K562 (cell line): Measurements from ENCODE around the gene RNASE7. TPM values are rescaled to one million over a fixed set of nuclear protein-coding genes. Genes with fewer than 3 reads are reported as not detected.

Experiments
- ATAC-seq: fragments of 200-7000 bp; cut with Tn5 transposase; 3 replicates; pipeline ENCODE4 v1.9.1; 2020; ENCODE audit warnings: moderate library complexity
- BruUV-seq: library from RNA; stranded (reverse); fragments of 400-500 nt; replicated peaks from 2 replicates; lab custom pipeline; 2021; lab: Mats Ljungman, UMichigan
- CTCF ChIA-PET: fragments of 300-600 bp; formaldehyde crosslinking; extraction: SDS; loops from one replicate; lab custom pipeline; 2021; ENCODE audit warnings: low intra/inter-chr PET ratio; lab: Yijun Ruan, JAX
- POLR2A ChIA-PET: fragments of 300-600, 350-650 bp; sonication (Branson Sonifier 250); formaldehyde crosslinking; extraction: SDS; loops from one replicate; lab custom pipeline; 2021; ENCODE audit warnings: antibody characterized with exemption, inconsistent platforms; lab: Yijun Ruan, JAX
- DNase-seq, 4 experiments: peaks; one replicate each; pipeline versions ENCODE4 v3.0.0 to v3.0.0-alpha.2; 2011 to 2018; ENCODE audit warnings: low spot score in 3 of 4, mixed read lengths in 3 of 4; ENCODE audit errors: extremely low read depth in 1 of 4
- FAIRE-seq: peaks from 2 replicates; lab custom pipeline; 2011; peaks lifted over from hg19 to GRCh38; lab: Jason Lieb, UNC
- H2AFZ ChIP-seq: 2 replicates; pipeline ENCODE4 v1.6.0; 2011; ENCODE audit warnings: low read depth, low read length, control low read depth, inconsistent platforms
- H3K27ac ChIP-seq: fragments of 200-600 bp; 3 replicates; pipeline ENCODE4 v1.8.0; 2011; ENCODE audit warnings: low read depth, mild to moderate bottlenecking, control low read depth, inconsistent platforms, low read length, moderate library complexity, mixed read lengths; ENCODE audit errors: extremely low read depth
- H3K27me3 ChIP-seq, 2 experiments: fragments of 300-600 bp in 1 of 2; 2 replicates in 1 of 2; 3 replicates in 1 of 2; pipeline versions ENCODE4 v1.6.0 to v1.8.0; 2011; ENCODE audit warnings: inconsistent platforms in 2 of 2, low read length in 2 of 2, mild to moderate bottlenecking in 1 of 2, mixed read lengths in 1 of 2, moderate library complexity in 1 of 2; ENCODE audit not compliant: control insufficient read depth in 2 of 2, insufficient read depth in 2 of 2
- H3K36me3 ChIP-seq: fragments of 300-600 bp; 3 replicates; pipeline ENCODE4 v1.8.0; 2011; ENCODE audit warnings: mild to moderate bottlenecking, low read length, inconsistent platforms; ENCODE audit not compliant: control insufficient read depth, insufficient read depth
- H3K4me1 ChIP-seq, 2 experiments: fragments of 200-600 bp in 1 of 2; replicated peaks in 1 of 2; 2 replicates in 1 of 2; 3 replicates in 1 of 2; pipeline versions ENCODE4 v1.5.1 to v1.8.0; 2011; ENCODE audit warnings: inconsistent platforms in 2 of 2, low read length in 2 of 2, mild to moderate bottlenecking in 1 of 2, mixed read lengths in 1 of 2, moderate library complexity in 1 of 2; ENCODE audit not compliant: control insufficient read depth in 2 of 2, insufficient read depth in 2 of 2
- H3K4me2 ChIP-seq: 2 replicates; pipeline ENCODE4 v1.6.1; 2011; ENCODE audit warnings: low read length, control low read depth, inconsistent platforms, mixed read lengths; ENCODE audit not compliant: insufficient read depth
- H3K4me3 ChIP-seq: fragments of 200-600 bp; sonication (generic), shearing (Covaris generic); 2 replicates; pipeline ENCODE4 v1.5.1; 2016; ENCODE audit warnings: control low read depth, inconsistent platforms
- H3K79me2 ChIP-seq: fragments of 200-600 bp; 3 replicates; pipeline ENCODE4 v1.8.0; 2011; ENCODE audit warnings: low read length, inconsistent platforms; ENCODE audit not compliant: control insufficient read depth, insufficient read depth
- H3K9ac ChIP-seq, 2 experiments: 2 replicates each; pipeline versions ENCODE4 v1.6.0 to v1.6.1; 2011; ENCODE audit warnings: low read depth in 2 of 2, low read length in 2 of 2, control low read depth in 1 of 2, inconsistent platforms in 1 of 2, mild to moderate bottlenecking in 1 of 2, mixed read lengths in 1 of 2; ENCODE audit not compliant: insufficient read depth in 1 of 2
- H3K9me1 ChIP-seq: one replicate; pipeline ENCODE4 v1.6.0; 2011; ENCODE audit warnings: inconsistent platforms, mild to moderate bottlenecking, low read length, moderate library complexity; ENCODE audit not compliant: control insufficient read depth, insufficient read depth
- H3K9me3 ChIP-seq: replicated peaks from 2 replicates; pipeline ENCODE4 v1.5.1; 2011; ENCODE audit warnings: low read depth, low read length, inconsistent platforms; ENCODE audit not compliant: control insufficient read depth, insufficient read depth
- H4K20me1 ChIP-seq: replicated peaks from 2 replicates; pipeline ENCODE4 v1.6.1; 2011; ENCODE audit warnings: low read length, inconsistent platforms, mixed read lengths; ENCODE audit not compliant: control insufficient read depth, insufficient read depth
- EHMT2 ChIP-seq: fragments of 450-650 bp; IDR thresholded peaks from 2 replicates; pipeline ENCODE4 v1.6.1; 2018; ENCODE audit warnings: antibody characterized with exemption
- ETV1 ChIP-seq: fragments of 450-650 bp; conservative IDR thresholded peaks from 2 replicates; pipeline ENCODE4 v1.6.1; 2016; ENCODE audit warnings: missing genetic modification characterization, control low read depth, low read depth, missing compliant biosample characterization
- EWSR1 ChIP-seq: fragments of 450-650 bp; IDR thresholded peaks from 2 replicates; pipeline ENCODE4 v1.6.1; 2018; ENCODE audit warnings: borderline replicate concordance, mild to moderate bottlenecking, low read depth, moderate library complexity; ENCODE audit not compliant: partially characterized antibody
- FOXK1 ChIP-seq: sonication (generic); formaldehyde crosslinking; IDR thresholded peaks from 2 replicates; pipeline ENCODE4 v1.8.0; 2022; ENCODE audit warnings: missing genetic modification reagents, mild to moderate bottlenecking, borderline replicate concordance
- GABPB2 ChIP-seq: fragments of 250-450 bp; sonication (Bioruptor Pico); conservative IDR thresholded peaks from 2 replicates; pipeline ENCODE4 v1.5.1; 2021; ENCODE audit warnings: mild to moderate bottlenecking
- GATA2 ChIP-seq: sonication (generic); formaldehyde crosslinking; IDR thresholded peaks from 2 replicates; pipeline ENCODE4 v1.4.0; 2020; ENCODE audit warnings: mild to moderate bottlenecking, missing genetic modification reagents
- HMG20A ChIP-seq: fragments of 450-650 bp; formaldehyde crosslinking; conservative IDR thresholded peaks from 2 replicates; pipeline ENCODE4 v1.4.0; 2020; ENCODE audit warnings: mild to moderate bottlenecking, mixed read lengths
- MAX ChIP-seq: sonication (generic); formaldehyde crosslinking; IDR thresholded peaks from 2 replicates; pipeline ENCODE4 v1.9.0; 2022; ENCODE audit warnings: mild to moderate bottlenecking, missing genetic modification reagents
- MCM3 ChIP-seq: fragments of 450-650 bp; IDR thresholded peaks from 2 replicates; pipeline ENCODE4 v1.6.1; 2016
- SETDB1 ChIP-seq: IDR thresholded peaks from one replicate; pipeline ENCODE4 v1.6.1; 2012; ENCODE audit warnings: low read length, control low read depth, inconsistent platforms
- ZBED1 ChIP-seq: IDR thresholded peaks from 2 replicates; pipeline ENCODE4 v1.6.1; 2014
- ZFP1 ChIP-seq: fragments of 450-650 bp; formaldehyde crosslinking; IDR thresholded peaks from 2 replicates; pipeline ENCODE4 v1.4.0; 2020; ENCODE audit warnings: mild to moderate bottlenecking, mixed read lengths
- ZNF551 ChIP-seq: fragments of 250-450 bp; sonication (Bioruptor Pico); IDR thresholded peaks from 2 replicates; pipeline ENCODE4 v1.5.0; 2021; ENCODE audit warnings: mild to moderate bottlenecking, moderate library complexity
- WGBS: fragments of 100-300 bp; shearing (Covaris generic); methylation state at CpG from one replicate; pipeline ENCODE4 v1.1.6; 2016; ENCODE audit warnings: low coverage, mixed read lengths; ENCODE audit not compliant: insufficient coverage; ENCODE audit errors: missing lambda C conversion rate; 5-methylcytosine and 5-hydroxymethylcytosine counted together
- in situ Hi-C: fragments of 300-500 bp; cut with MboI; formaldehyde crosslinking; loops from 4 replicates; pipeline ENCODE4 v1.15.0; 2018; ENCODE audit warnings: inconsistent platforms, mixed read lengths
- intact Hi-C: fragments of 100-400 bp; cut with micrococcal nuclease; formaldehyde crosslinking; loops from 2 replicates; pipeline ENCODE4 v1.14.2; 2022
- polyA plus RNA-seq, 8 experiments: library from polyadenylated mRNA; depleted of rRNA in 4 of 8; stranded (reverse) in 5 of 8; unstranded in 3 of 8; fragments of >200 nt; fragmentation: Nextera tagmentation in 2 of 8; fragmentation: Illumina TruSeq in 1 of 8; extraction: Ambion mirVana in 2 of 8; extraction: Trizol in 1 of 8; gene quantifications; 2 replicates each; pipeline versions ENCODE4 v1.2.1 to v1.2.3, GENCODE V29; 2011 to 2014; ENCODE audit warnings: inconsistent platforms in 1 of 8, missing spikeins in 1 of 8
- total RNA-seq, 7 experiments: library from RNA; depleted of rRNA in 6 of 7; stranded (reverse); fragments of >200 nt in 6 of 7; fragmentation: Illumina TruSeq in 2 of 7; extraction: Trizol in 2 of 7; gene quantifications; 2 replicates each; pipeline versions ENCODE4 v1.2.1 to v1.2.3, GENCODE V29; 2011 to 2021; ENCODE audit warnings: low replicate concordance in 1 of 7

RNASE7 gene
- total and polyA plus RNA-seq, 9 of the 15 experiments (the other 6 are each of a cell fraction or from before 2014, with no cell fraction given), result not detected

- Histone ChIP-seq H3K36me3 (peaks cover 25% of the 10 kb centered on the region; the same call in 1 of the 3 replicates), H3K9ac (peak overlapping the region in 1 of 2 experiments; percentile 58; a peak in 1 of 4 replicates), H3K4me3 (no peak overlapping the region), H3K27ac (no peak overlapping the region; the same call in 2 of the 3 replicates), H3K4me1 (peaks cover 35 to 39% of the 10 kb centered on the region in 2 experiments), H3K9me1 (peaks cover 2% of the 10 kb centered on the region), H3K27me3 (no peaks in the 10 kb centered on the region), H4K20me1 (no peaks in the 10 kb centered on the region), H3K79me2 (peaks cover 21% of the 10 kb centered on the region), H3K9me3 (no peaks in the 10 kb centered on the region), H3K4me2 (no peak overlapping the region), H2AFZ (no peak overlapping the region)
- FAIRE-seq (no peak), ATAC-seq (no peak), DNase-seq (no peak)
- in situ Hi-C loops (no loop called here), intact Hi-C loops (no loop called here)
- ChIA-PET CTCF (no interaction called here), POLR2A (interaction anchor here (0.9 to 2.6 kb wide), 4 partner anchors 8 to 145 kb away, joined by 3 to 12 read pairs (median 4); no protein-coding TSS in a partner anchor)
- TF ChIP-seq ZNF551, result no peak
- no peak for TF ChIP-seq EWSR1
- TF ChIP-seq EHMT2, result no peak
- no peak for TF ChIP-seq SETDB1
- TF ChIP-seq MCM3, result no peak
- TF ChIP-seq GABPB2, result no peak
- no peak for TF ChIP-seq HMG20A (CRISPR knock-in tag)
- TF ChIP-seq FOXK1 (CRISPR knock-in tag), result no peak
- TF ChIP-seq GATA2 (CRISPR knock-in tag), result no peak
- no peak for TF ChIP-seq ZFP1
- TF ChIP-seq ETV1 (tag), result no peak
- TF ChIP-seq MAX (CRISPR knock-in tag), result no peak
- TF ChIP-seq ZBED1, result no peak
- BruUV-seq, result no TSS peak
- WGBS, result 81% methylated on average over 6 of the region's 7 CpGs
Observed at GRCh38 chr14:21023174-21023573, 19.0 kb upstream of the RNASE7 start.
